ENCODE results near the gene SEC14L1.

DNA sequence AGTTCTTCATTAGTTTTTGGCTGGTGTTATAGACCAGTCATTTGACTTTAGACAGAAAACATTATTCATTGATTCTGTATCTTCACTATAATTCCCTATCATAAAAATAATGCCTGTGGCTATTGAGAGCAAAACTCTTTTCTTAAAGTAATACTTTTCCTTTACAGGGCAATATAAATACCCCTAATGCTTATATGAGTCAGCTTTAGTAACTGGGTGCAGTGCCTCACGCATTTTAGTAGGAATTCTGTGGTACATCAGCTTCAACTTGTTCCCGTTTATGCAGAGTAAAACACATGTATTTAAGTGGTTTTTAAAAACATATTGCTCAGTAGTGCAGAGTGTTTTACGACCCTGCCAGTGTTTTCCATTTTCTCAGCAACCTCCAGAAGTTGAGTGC lies 68.1 kb downstream of the SEC14L1 start:
- TF ChIP-seq PAX5 (IDR thresholded peaks at IDR 0.05; ENCODE audit: insufficient read depth, low read length, severe bottlenecking), result no peak
- no peak for TF ChIP-seq POLR2A (IDR thresholded peaks at IDR 0.05; ENCODE audit: low read depth, low read length)
- TF ChIP-seq SPI1 (IDR thresholded peaks at IDR 0.05; ENCODE audit: low read depth, low read length), result no peak
- no peak for TF ChIP-seq TAF1 (IDR thresholded peaks at IDR 0.05; ENCODE audit: low read depth, low read length)
- no peak for TF ChIP-seq POLR2AphosphoS5 (IDR thresholded peaks at IDR 0.05; ENCODE audit: low read depth, low read length)
- TF ChIP-seq POU2F2 (IDR thresholded peaks at IDR 0.05; ENCODE audit: low read depth, low read length), result no peak
